Measurements from ENCODE around the gene NAV3.
"Not testable (repeated sequence)": the region's sequence is repeated elsewhere in the genome, so short reads cannot be mapped to it uniquely, and the experiment has no call there.

NAV3 gene

DNA sequence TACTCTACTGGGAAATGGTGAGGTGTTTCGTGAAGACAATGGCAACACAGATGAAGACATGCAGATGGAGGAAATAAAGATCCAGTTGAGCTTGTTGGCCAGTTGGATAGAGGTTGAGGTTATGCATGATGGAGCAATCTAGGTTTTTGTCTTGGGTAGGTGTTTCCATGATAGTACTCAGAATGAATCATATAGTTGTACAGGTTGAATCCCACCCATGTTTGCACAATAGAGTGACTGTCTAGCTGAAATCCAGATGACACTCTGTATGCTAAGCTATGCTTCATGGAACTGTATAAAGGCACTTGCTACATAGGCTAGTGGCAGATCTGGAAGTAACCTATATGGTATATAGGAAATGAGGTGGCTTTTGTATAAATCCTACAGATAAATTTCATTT lies 264.9 kb downstream of the NAV3 start:
- TF ChIP-seq CTCF (IDR thresholded peaks at IDR 0.05; ENCODE audit: low read depth, low read length, missing control alignments) = no peak
- Histone ChIP-seq H3K4me3 (ENCODE audit: low read depth, low read length) (no peak overlapping the region), H3K27me3 (replicated peaks) (no peaks in the 10 kb centered on the region), H3K27ac (no peak overlapping the region), H3K36me3 (replicated peaks) (no peaks in the 10 kb centered on the region)
- no peak for DNase-seq
- in situ Hi-C loops (cut with HindIII; ENCODE audit: low pct_ligation_motif_present, low sequenced_read_pairs) = no loop called here

GRCh38 chr12:78096909-78097597 lies 266.4 kb downstream of the NAV3 start:
- Histone ChIP-seq H3K4me3 (ENCODE audit: low read depth, low read length) (no peak overlapping the region), H3K27ac (no peak overlapping the region), H3K36me3 (replicated peaks) (no peaks in the 10 kb centered on the region), H3K27me3 (replicated peaks) (no peaks in the 10 kb centered on the region)
- DNase-seq = peak; percentile 33
- in situ Hi-C loops (cut with HindIII; ENCODE audit: low pct_ligation_motif_present, low sequenced_read_pairs) = no loop called here
- TF ChIP-seq CTCF (IDR thresholded peaks at IDR 0.05; ENCODE audit: low read depth, low read length, missing control alignments) = peak; percentile 41

DNA sequence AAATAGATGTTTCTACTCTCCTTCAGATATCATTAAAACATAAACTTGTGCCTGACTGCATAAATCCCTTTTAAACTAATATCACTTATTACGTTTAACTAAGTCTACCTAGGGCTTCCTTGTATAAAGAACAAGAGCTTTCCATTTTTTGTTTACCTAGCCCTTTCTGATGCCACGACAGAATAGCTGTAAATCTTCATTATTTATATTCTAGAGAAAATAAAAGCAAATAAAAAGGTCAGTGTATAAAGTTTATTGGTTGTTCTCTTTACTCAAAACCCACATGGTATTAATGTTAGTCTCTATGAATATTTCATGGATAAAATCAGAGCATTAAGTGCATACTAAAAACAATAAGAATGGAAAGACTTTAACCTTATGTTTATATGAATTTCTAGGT lies 269.1 kb downstream of the NAV3 start:
- Histone ChIP-seq H3K27me3 (replicated peaks) (no peaks in the 10 kb centered on the region), H3K36me3 (replicated peaks) (no peaks in the 10 kb centered on the region), H3K27ac (no peak overlapping the region), H3K4me3 (ENCODE audit: low read depth, low read length) (no peak overlapping the region)
- in situ Hi-C loops (cut with HindIII; ENCODE audit: low pct_ligation_motif_present, low sequenced_read_pairs) = no loop called here
- DNase-seq = no peak
- TF ChIP-seq CTCF (IDR thresholded peaks at IDR 0.05; ENCODE audit: low read depth, low read length, missing control alignments) = no peak

DNA sequence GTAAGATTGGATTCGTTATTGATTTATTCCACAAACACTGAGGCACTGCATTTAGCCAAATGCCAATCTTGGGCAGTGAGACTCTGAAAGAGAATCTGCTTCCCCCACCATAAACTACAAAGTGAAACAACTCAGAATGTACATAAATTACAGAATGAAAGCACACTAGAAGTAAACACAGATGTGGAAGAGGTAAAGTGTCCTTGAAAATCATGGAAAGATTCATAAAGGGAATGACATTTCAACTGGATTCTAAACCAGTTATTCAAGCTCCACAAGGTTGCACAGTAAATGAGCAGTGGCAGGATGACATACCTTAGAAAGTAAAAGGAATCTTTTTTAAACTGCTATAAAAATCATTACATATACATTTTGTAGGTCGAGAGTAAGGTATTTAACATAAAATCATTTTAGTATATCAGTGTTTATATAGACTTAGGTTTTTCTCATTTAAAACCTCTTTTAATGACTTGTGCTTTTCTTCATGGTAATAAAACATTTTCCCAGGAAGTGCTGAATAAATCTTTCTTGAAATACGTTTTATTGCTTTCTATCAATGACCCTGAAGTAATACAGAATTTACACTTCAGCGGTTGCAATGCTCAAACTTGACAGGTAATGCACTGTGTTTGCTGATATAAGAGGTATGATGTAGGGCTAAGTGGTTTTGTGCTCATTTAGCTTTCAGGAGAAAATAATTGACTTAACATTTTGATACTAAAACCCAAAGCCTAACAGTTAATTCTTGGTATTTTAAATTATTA lies 270.6 kb downstream of the NAV3 start:
- H3K27ac ChIP-seq = no peak overlapping the region
- in situ Hi-C loops (cut with HindIII; ENCODE audit: low pct_ligation_motif_present, low sequenced_read_pairs) = no loop called here
- TF ChIP-seq CTCF (IDR thresholded peaks at IDR 0.05; ENCODE audit: low read depth, low read length, missing control alignments) = no peak
- no peak overlapping the region for H3K4me3 ChIP-seq (ENCODE audit: low read depth, low read length)
- H3K36me3 ChIP-seq (replicated peaks) = no peaks in the 10 kb centered on the region
- DNase-seq = no peak
- no peaks in the 10 kb centered on the region for H3K27me3 ChIP-seq (replicated peaks)

DNA sequence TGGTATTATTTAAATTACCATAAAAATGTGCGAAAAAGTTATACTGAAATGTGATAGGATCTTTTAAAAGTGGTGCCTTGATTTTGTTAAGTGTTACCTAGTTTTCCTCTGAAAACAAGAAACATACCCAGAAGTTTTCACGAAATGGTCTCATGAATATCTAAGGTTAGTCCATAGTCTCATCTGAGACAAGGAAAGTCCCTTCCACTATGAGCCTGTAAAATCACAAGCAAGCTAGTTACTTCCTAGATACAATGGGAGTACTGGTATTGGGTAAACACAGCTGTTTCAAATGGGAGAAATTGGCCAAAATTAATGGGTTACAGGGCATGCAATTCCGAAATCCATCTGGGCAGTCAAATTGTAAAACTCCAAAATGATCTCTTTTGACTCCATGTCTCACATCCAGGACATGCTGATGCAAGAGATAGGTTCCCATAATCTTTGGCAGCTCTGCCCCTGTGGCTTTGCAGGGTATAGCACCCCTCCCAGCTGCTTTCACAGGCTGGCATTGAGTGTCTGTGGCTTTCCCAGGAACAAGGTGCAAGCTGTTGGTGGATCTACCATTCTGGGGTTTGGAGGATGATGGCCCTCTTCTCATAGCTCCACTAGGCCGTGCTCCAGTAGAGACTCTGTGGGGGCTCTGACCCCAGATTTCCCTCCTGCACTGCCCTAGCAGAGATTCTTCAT lies 271.4 kb downstream of the NAV3 start:
- no peak overlapping the region for H3K4me3 ChIP-seq (ENCODE audit: low read depth, low read length)
- H3K27me3 ChIP-seq (replicated peaks) = no peaks in the 10 kb centered on the region
- peaks cover 3% of the 10 kb centered on the region for H3K36me3 ChIP-seq (replicated peaks)
- TF ChIP-seq CTCF (IDR thresholded peaks at IDR 0.05; ENCODE audit: low read depth, low read length, missing control alignments) = peak; percentile 25
- in situ Hi-C loops (cut with HindIII; ENCODE audit: low pct_ligation_motif_present, low sequenced_read_pairs) = no loop called here
- no peak overlapping the region for H3K27ac ChIP-seq
- DNase-seq = no peak

GRCh38 chr12:78102801-78103200 lies 272.1 kb downstream of the NAV3 start:
- DNase-seq; H3K27ac ChIP-seq; H3K4me3 ChIP-seq (ENCODE audit: low read depth, low read length); H3K27me3 ChIP-seq (replicated peaks); H3K36me3 ChIP-seq (replicated peaks); in situ Hi-C loops (cut with HindIII; ENCODE audit: low pct_ligation_motif_present, low sequenced_read_pairs): not testable (repeated sequence)
